ENCODE measurements around the gene DTHD1. TPM values are rescaled to one million over a fixed set of nuclear protein-coding genes. Genes with fewer than 3 reads are reported as not detected.

The DTHD1 gene
- polyA plus RNA-seq, 3 donors = not detected

DNA sequence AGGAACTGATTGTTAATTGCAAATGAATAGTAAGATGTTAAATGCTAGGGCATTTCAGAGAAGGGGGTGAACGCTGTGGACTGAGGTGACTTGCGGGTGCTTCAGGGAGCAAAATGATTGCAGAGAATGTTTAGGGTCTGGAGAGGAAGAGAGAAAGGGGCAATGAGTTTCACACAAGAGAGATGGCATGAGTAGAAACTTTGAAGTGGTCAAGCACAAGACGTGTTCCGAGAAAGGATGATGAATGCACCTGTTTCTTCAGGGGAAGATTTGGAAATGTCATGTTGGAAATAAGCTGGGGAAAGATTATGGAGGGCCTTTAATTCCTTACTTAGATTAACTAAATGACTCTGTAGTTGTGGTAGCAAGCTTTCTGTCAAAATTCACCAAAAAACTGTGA is 43.4 kb downstream of the DTHD1 start:
- no peak for DNase-seq
- H4K20me1 ChIP-seq (ENCODE audit: insufficient read depth, low read length) = no peaks in the 10 kb centered on the region
- H2AFZ ChIP-seq (ENCODE audit: insufficient read depth, low read depth, low read length, poor library complexity, severe bottlenecking) = no peak overlapping the region
- intact Hi-C loops (cut with micrococcal nuclease) = loop anchor here (5.0 to 10.0 kb wide), 2 partner anchors 80 to 83 kb away; partner anchors contain the start of gene ARAP2 (in 2 of the 2)
- H3K4me2 ChIP-seq (replicated peaks; ENCODE audit: extremely low read depth, low read length, poor library complexity, severe bottlenecking) = no peak overlapping the region
- WGBS (ENCODE audit: insufficient coverage) = 96% methylated on average over 4 of the region's 4 CpGs
- Mint-ChIP-seq H3K9me3 (no peaks in the 10 kb centered on the region), H3K4me1 (peaks cover 86% of the 10 kb centered on the region), H3K27ac (peak overlapping the region in 6 of 7 donors; percentile 75 to 95 (median 90)), H3K4me3 (no peak overlapping the region), H3K27me3 (ENCODE audit: low read depth in 3 of 3) (peaks cover 0 to 2% (median 1%) of the 10 kb centered on the region in 3 donors), H3K36me3 (no peaks in the 10 kb centered on the region)
- TF ChIP-seq, protein P1, sequence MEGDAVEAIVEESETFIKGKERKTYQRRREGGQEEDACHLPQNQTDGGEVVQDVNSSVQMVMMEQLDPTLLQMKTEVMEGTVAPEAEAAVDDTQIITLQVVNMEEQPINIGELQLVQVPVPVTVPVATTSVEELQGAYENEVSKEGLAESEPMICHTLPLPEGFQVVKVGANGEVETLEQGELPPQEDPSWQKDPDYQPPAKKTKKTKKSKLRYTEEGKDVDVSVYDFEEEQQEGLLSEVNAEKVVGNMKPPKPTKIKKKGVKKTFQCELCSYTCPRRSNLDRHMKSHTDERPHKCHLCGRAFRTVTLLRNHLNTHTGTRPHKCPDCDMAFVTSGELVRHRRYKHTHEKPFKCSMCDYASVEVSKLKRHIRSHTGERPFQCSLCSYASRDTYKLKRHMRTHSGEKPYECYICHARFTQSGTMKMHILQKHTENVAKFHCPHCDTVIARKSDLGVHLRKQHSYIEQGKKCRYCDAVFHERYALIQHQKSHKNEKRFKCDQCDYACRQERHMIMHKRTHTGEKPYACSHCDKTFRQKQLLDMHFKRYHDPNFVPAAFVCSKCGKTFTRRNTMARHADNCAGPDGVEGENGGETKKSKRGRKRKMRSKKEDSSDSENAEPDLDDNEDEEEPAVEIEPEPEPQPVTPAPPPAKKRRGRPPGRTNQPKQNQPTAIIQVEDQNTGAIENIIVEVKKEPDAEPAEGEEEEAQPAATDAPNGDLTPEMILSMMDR (IDR thresholded peaks at IDR 0.05) = no peak
- peak overlapping the region in 1 of 2 donors; percentile 88 for H3K27ac ChIP-seq (ENCODE audit: low read depth in 1 of 2, low read length in 2 of 2)
- no peaks in the 10 kb centered on the region for H3K36me3 ChIP-seq (replicated peaks in 1 of 2; ENCODE audit: control insufficient read depth in 1 of 2, insufficient read depth in 2 of 2, low read length in 2 of 2)
- H3K4me1 ChIP-seq (ENCODE audit: control insufficient read depth in 1 of 2, insufficient read depth in 2 of 2, low read length in 2 of 2) = peaks cover 84 to 91% of the 10 kb centered on the region in 2 donors
- no peaks in the 10 kb centered on the region for H3K9me3 ChIP-seq (replicated peaks in 1 of 2; ENCODE audit: control insufficient read depth in 1 of 2, insufficient read depth in 1 of 2, low read length in 2 of 2)
- H3K79me2 ChIP-seq (ENCODE audit: insufficient read depth, low read length) = no peaks in the 10 kb centered on the region
- H3K27me3 ChIP-seq (ENCODE audit: control insufficient read depth in 2 of 2, insufficient read depth in 2 of 2, low read length in 2 of 2) = no peaks in the 10 kb centered on the region
- peak overlapping the region in 1 of 3 experiments; percentile 3 for H3K4me3 ChIP-seq (replicated peaks in 1 of 3; ENCODE audit: low read depth in 2 of 3, low read length in 3 of 3)
- no peak overlapping the region for H3K9ac ChIP-seq (ENCODE audit: insufficient read depth, low read length, poor library complexity, severe bottlenecking)

DNA sequence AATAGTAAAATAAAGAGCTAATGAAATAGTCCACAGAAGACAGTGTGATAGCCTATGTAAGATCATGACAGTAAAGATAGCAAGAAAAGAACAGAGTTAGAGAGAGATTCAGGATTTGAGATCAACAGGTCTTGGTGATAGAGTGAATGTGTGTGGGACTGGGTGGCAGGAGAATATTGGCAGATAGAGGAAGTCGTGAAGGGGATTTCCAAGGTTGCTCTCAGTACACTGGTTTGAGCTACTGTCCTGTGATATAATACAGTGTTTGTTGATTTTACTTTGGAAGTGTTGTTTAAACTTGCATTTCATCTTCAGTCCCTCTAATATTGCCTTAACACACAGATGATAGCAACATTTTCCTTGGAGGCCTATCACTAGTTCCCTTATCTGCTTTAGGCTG is 44.1 kb downstream of the DTHD1 start:
- no peak overlapping the region for H2AFZ ChIP-seq (ENCODE audit: insufficient read depth, low read depth, low read length, poor library complexity, severe bottlenecking)
- H3K27ac ChIP-seq (ENCODE audit: low read depth in 1 of 2, low read length in 2 of 2) = peak overlapping the region; percentile 48 to 88
- H3K9ac ChIP-seq (ENCODE audit: insufficient read depth, low read length, poor library complexity, severe bottlenecking) = no peak overlapping the region
- intact Hi-C loops (cut with micrococcal nuclease) = loop anchor here in 1 of 2 donors (10.0 kb wide), 1 partner anchor 81 kb away; the partner anchor contains the start of gene ARAP2
- H3K4me1 Mint-ChIP-seq = peaks cover 79% of the 10 kb centered on the region
- H3K36me3 Mint-ChIP-seq = no peaks in the 10 kb centered on the region
- TF ChIP-seq, protein P1 (IDR thresholded peaks at IDR 0.05) = no peak
- DNase-seq = peak; percentile 80 to 92 (median 92)
- H3K27me3 Mint-ChIP-seq (ENCODE audit: low read depth in 3 of 3) = peaks cover 0 to 2% (median 1%) of the 10 kb centered on the region in 3 donors
- peaks cover 77 to 85% of the 10 kb centered on the region in 2 donors for H3K4me1 ChIP-seq (ENCODE audit: control insufficient read depth in 1 of 2, insufficient read depth in 2 of 2, low read length in 2 of 2)
- H3K27me3 ChIP-seq (ENCODE audit: control insufficient read depth in 2 of 2, insufficient read depth in 2 of 2, low read length in 2 of 2) = no peaks in the 10 kb centered on the region
- H3K9me3 Mint-ChIP-seq = no peaks in the 10 kb centered on the region
- peak overlapping the region in 1 of 2 donors; percentile 47 for H3K4me3 Mint-ChIP-seq
- no peaks in the 10 kb centered on the region for H4K20me1 ChIP-seq (ENCODE audit: insufficient read depth, low read length)
- peak overlapping the region; percentile 47 for H3K4me2 ChIP-seq (replicated peaks; ENCODE audit: extremely low read depth, low read length, poor library complexity, severe bottlenecking)
- no peaks in the 10 kb centered on the region for H3K9me3 ChIP-seq (replicated peaks in 1 of 2; ENCODE audit: control insufficient read depth in 1 of 2, insufficient read depth in 1 of 2, low read length in 2 of 2)
- H3K27ac Mint-ChIP-seq = peak overlapping the region; percentile 86 to 95 (median 92)
- no peaks in the 10 kb centered on the region for H3K36me3 ChIP-seq (replicated peaks in 1 of 2; ENCODE audit: control insufficient read depth in 1 of 2, insufficient read depth in 2 of 2, low read length in 2 of 2)
- H3K79me2 ChIP-seq (ENCODE audit: insufficient read depth, low read length) = no peaks in the 10 kb centered on the region
- WGBS (ENCODE audit: insufficient coverage) = no CpG with 5 or more reads among the region's 1 CpG
- H3K4me3 ChIP-seq (replicated peaks in 1 of 3; ENCODE audit: low read depth in 2 of 3, low read length in 3 of 3) = peak overlapping the region in 1 of 3 experiments; percentile 42
